Measurements from ENCODE around the gene NECAP2.
"Not testable (repeated sequence)": the region's sequence is repeated elsewhere in the genome, so short reads cannot be mapped to it uniquely, and the experiment has no call there.

NECAP2 gene

DNA sequence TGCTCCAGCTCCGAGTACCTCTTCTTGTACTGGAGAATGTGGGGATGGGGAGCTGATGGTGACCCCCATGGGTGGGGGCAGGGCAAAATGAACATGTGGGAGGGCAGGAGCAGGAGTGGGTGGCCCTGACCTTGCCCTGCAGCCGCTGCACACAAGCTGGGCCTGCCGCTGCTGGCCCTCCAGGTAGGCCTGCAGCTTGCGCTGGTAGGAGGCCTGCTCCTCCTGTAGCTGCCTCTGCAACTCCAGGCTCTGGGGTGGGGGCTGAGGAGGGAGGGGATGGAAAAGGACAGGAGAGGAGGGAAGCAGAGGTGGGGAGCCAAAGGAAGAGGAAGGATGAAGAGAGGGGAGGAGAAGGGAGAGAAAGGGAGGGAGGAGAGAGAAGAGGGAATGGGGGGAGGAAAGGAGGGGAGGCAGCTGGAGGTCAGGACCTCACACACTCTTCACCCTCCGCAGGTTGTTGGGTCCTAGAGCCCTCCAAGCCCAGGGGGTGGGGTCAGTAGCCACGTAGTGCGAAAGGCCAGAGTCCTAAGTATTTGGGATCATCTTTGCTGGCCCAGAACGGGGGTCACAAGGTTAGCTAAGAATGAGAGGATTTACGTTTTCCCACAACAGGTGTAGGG lies 50.6 kb downstream of the NECAP2 start:
- DNase-seq (ENCODE audit: insufficient read length, low spot score) (no peak), FAIRE-seq (no peak)

DNA sequence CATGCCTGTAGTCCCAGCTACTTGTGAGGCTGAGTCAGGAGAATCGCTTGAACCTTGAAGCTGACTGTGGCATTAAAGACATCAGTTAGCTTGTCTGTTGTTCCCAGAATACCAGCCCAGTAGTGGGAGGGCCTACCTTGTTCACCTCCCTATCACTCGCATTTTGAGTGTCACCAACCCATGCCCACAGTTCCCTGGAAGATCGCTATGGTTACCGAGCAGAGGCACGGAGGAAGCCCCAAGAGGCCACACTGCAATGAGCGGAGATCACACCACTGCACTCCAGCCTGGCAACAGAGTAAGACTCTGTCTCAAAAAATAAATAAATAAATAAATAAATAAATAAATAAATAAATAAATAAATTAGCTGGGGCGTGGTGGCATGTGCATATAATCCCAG lies 52.4 kb downstream of the NECAP2 start:
- not testable (repeated sequence) for FAIRE-seq; DNase-seq (ENCODE audit: insufficient read length, low spot score)

DNA sequence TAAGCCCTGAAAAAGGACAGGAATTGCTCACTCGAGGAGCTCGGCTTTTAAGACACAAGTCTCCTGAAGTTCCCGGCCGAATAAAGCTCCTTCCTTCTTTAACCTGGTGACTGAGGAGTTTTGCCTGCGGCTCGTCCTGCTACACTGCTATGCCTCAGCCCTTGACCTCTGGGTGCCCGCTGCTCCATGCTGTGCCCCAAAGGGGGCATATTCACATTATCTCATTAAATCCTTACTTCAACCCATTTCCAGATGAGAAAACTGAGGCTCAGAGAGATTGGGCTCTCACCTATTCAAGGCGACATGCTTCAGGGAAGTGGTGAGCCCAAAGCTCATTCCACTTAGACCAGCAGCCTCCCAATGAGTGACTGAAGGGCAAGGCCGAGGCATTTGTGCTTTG lies 53.2 kb downstream of the NECAP2 start:
- DNase-seq (ENCODE audit: insufficient read length, low spot score); FAIRE-seq: not testable (repeated sequence)

DNA sequence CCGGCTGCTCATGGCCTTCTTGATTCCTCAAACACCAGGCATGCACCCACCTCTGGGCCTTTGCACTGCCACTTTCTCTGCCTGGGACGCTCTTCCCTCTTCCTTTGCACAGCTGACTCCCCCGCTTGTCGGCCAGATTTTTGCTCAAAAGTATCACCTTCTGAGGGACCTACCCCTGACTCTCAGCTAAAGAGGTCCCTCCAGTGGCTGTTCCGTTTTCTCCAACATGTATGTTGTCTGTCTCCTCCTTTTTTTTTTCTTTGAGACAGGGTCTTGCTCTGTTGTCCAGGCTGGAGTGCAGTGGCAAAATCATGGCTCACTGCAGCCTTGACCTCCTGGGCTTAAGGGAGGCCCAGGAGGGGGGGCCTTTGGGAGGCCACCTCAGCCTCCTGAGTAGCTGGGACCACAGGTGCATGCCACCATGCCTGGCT lies 57.0 kb downstream of the NECAP2 start:
- not testable (repeated sequence) for FAIRE-seq; DNase-seq (ENCODE audit: insufficient read length, low spot score)

DNA sequence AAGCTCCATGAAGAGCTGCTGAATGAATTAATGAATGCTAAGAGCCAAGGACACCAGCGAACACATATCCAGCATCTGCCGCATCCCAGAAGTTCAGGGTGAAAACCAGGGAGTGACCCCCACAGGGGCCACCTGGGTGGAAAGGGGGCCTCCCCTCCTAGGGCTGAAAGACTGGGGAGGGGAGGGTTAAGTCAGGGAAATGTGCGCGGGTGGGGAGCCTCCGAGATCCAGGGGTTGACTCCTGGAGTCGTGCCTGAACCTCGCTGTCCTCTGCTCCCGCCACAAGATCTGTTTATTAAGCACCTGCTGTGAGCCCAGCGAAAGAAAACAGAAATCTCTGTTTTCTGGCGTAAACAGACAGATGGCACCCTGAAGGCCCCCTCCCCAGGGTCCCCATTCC lies 57.5 kb downstream of the NECAP2 start:
- DNase-seq (ENCODE audit: insufficient read length, low spot score) = not testable (repeated sequence)

DNA sequence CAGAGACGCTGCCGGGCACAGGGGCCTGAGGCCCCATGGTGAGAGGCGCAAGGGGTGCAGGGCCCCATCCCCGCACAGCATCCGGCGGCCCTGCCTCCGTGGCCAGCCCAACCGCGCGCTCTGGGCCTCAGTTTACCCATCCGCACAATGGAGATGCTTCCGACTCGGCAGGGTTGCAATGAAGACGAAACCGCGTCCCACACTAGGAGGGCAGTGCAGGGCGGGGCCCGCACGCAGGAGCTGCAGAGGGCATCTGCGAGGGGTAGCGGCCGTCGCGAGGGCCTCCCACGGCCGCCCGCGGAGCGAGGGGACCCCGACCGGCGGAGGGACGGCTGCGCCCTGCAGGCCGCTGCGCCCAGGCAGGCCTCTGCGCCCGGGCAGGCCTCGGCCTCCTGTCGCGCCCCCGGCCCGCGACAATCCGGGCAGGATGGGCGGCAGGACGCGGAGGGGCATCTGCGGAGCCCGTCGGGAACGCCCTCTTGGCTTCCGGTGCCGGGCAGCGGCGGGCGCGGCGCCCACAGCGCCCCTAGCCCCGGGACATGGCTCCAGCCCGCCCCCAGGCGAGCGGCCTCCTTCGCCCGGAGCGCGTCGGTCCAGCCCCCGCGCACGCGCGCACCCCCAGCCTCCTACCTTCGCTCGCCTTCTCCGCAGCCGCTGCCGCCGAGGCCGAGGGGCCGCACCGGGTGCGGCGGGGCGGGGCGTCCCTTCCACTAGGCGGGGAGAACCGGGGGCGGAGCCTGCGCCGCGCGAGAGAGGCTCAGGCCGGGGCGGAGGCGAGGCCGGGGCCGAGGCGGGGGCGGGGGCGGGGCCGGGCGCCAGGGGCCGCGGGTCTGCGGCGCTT lies 58.3 kb downstream of the NECAP2 start:
- no peak for FAIRE-seq
- DNase-seq (ENCODE audit: insufficient read length, low spot score) = peak; percentile 78

More for the DNA sequence above, 57.5 kb downstream of the NECAP2 start:
- not testable (repeated sequence) for FAIRE-seq

DNA sequence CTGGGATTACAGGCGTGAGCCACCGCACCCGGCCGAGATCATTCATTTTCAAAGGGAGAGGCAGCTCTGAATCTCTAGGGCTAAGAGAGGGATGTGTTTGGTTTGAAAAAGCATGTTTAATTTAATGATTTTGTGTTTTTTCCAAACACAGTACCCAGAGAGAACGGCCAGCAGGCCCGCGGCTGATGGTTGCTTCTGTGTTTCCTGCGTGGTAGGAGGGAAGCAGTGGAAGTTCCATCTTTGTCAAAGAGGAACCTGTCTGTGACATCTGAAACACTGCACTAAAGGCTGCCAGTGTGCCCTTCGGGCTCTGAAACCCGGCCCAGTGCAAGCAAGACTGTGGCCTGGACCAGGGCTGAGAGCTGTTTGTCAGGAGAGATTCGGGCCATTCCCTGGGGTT lies 59.9 kb downstream of the NECAP2 start:
- DNase-seq (ENCODE audit: insufficient read length, low spot score); FAIRE-seq: not testable (repeated sequence)

DNA sequence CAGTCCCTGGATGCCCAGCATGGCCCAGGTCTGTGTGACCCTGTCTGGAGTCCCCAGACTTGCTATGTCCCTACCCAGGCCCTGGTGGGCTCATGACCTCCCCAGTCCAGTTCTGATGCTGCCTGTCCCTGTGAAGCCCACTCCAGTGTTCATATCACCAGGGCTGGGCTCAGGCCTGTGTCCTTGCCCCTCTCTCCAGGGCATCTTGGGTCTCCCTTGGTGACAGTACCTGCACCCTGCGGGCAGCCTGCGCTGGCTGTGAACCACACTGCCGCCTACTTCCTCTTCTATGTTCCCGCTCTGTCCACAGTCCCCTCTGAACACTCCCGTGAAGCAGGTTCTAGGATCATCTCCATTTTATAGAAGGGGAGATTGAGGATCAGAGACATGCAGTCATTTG lies 60.5 kb downstream of the NECAP2 start:
- not testable (repeated sequence) for DNase-seq (ENCODE audit: insufficient read length, low spot score); FAIRE-seq

DNA sequence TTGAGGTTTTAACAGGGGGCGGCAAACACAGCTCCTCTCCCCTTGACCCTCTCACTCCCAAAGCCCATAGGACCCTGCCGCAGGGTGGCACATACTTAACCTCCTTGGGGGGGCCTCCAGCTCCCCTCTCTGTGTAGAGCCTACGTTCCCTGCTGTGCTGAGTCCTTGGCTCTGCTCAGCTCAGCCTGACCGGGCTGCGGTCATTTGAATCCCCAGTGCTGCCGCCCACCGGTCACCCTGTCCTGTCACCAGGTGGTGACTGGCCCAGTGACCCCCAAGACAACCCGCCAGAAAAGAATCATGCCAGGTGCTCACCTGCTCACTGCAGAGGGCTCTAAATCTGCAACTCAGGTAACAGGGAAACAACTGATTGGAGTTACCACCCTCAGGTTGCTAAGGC lies 60.9 kb downstream of the NECAP2 start:
- not testable (repeated sequence) for FAIRE-seq; DNase-seq (ENCODE audit: insufficient read length, low spot score)

DNA sequence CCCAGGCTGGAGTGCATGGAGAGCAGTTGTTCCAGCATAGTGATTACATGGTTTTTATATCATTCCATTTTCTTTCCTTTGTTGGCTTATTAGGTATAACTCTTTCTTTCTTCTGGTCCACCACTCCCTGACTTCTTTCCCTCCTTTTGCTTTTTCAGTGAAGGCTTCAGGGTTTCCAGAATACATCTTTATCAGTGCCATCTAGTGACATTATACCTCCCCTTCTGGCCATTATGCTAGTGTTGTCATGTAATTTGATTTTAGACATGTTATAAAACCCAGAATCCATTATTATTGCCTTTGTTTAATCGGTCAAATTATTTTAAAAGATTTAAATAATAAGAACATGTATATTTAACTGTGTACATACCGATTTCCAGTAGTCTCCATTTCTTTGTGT lies 63.0 kb downstream of the NECAP2 start:
- FAIRE-seq = no peak
- no peak for DNase-seq (ENCODE audit: insufficient read length, low spot score)

DNA sequence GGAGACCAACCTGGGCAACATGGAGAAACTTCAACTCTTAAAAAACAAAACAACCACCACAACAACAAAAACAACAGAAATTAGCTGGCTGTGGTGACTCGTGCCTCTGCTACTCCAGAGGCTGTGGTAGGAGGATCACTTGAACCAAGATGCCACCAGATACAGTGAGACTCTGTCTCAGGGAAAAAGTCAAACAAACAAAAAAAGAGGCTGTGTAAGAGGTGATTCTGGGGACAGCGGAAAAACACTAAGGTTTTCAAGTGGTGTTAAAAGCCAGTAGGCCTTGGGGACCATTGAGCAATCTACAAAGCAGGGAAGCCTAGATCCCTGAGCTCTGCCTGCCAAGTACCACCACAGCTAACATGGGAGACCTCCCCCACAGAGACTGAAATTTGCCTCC lies 65.3 kb downstream of the NECAP2 start:
- FAIRE-seq; DNase-seq (ENCODE audit: insufficient read length, low spot score): not testable (repeated sequence)

DNA sequence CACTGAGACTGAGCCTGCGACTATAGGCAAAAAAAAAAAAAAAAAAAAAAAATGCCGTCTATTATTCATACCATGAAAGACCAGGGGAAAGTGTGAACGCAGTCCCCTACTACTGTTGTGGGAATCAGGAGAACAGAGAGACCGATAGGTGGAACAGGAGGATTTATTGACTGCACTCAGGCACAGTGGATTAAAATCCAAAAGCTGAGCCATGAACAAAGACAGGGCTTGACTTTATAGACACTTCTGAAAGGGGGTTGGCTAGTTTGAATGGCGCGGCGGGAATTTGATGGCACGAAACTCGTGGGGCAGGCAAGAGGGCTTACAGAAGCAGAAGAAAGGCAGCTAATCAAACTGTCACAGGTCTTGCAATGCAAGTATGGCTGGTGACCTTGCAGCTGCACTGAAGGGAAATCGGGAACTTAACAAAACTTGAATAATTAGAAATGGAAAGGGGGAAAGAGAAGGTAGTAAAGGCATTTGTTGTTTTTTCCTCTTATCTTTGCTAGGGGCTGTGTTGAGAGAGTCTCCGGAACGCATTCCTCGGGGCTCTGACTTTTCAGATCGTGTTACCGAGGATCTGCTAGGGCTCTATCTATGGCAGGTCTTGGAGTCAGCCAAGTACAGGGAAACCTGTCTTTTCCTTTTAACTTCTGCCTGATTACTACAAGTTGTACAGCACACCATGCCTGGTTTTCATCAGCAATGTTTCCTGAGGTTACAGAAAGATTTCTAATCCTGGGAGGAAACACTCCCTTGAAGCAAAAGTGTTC lies 66.0 kb downstream of the NECAP2 start:
- not testable (repeated sequence) for DNase-seq (ENCODE audit: insufficient read length, low spot score); FAIRE-seq

DNA sequence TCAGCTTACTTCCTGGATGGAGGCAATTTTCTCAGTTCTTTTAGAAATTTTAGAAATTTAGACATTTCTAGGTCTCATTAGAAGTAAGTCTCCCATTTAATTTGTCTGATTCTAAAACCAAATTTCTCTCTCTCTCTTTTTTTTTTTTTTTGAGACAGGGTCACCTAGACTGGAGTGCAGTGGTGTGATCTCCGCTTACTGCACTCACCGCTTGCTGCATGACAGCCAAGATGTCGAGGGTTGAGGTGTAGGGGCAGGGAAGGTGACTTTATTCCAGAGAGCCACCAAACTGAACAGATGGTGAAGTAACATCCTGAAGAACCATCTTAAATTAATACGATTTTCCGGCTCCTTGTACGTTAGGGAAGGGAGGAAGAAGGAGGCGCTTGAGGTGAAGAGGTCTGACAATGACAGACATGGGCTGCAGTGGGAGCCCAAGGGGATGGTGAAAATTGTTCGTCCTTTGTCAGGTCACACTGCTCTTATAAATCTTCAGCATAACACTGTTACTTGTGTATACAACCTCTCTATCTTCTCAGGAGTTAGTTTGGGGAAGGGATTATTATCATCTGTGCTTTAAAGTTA lies 68.4 kb downstream of the NECAP2 start:
- DNase-seq (ENCODE audit: insufficient read length, low spot score); FAIRE-seq: not testable (repeated sequence)

Measured in HTR-8/SVneo (cell line).